ENCODE measurements around the gene FAM118B.
"Not testable (repeated sequence)": the region's sequence is repeated elsewhere in the genome, so short reads cannot be mapped to it uniquely, and the experiment has no call there.

The FAM118B gene

DNA sequence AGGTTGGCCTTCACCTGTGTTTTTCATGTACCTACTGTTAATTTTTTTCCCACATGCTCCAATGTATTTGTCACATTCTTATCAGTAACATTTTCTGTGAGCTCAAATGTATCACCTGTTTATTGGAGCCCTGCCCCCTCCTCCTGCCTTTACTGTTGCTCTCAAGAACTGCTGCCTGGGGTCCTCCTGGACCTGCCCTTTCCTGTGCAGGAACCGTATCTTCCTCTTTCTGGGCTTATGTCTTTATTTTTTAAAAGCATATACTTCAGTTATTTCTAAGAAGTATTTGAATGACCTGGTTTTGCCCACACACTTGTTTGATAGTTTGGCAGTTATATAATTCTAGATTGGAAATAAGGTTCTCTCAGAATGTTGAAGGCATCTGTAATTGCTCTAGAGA lies 5.9 kb downstream of the FAM118B start:
- DNase-seq (ENCODE audit: low read depth in 2 of 2) = no peak

DNA sequence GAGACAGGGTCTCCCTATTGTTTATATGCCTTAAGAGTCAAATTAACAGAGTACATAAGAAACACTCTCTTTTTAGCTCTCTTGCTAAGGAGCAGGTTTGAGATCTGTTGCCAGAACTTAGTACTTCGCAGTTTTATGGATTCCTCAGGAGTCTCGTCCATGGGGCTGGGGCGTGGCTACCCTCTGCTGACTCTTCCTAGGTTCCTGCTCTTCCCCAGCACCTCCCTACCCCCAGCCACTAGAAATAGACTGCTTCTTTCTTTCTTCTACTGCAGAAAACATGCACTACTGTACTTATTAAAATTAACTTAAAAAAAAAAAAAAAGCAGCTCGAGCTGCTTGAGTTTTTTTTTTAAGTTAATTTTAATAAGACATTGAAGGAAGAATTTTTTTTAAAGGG lies 8.0 kb downstream of the FAM118B start:
- no peak for DNase-seq (ENCODE audit: low read depth in 2 of 2)

DNA sequence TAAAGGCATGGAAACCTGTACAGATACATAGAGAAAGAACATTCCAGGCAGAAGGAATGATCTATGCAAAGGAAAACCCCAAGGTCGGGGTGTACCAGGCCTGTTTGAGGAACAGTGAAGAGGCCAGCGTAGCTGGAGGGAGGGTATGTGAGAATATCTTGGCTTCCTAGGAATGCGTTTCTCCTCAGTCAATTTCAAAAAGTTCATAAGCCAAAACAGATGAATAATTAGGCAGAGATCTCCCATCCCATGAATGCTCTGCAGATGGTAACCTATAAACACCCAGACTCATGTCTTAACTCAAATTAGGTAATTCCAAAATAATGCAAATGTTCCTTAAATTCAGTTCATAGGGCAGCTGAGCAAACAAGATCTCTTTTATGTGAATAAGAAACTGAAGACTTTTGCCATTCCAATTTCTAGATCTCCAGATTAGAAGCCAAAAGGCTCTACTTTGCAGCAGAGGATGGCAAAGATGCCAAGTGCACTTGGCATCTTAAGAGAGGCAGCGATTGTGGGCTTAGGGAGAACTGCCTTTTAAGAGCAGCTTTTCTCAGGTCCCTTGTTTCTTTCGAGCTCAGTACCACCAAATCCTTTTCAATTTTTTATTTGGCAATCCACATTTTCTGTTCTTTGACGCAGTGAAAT lies 13.2 kb downstream of the FAM118B start:
- DNase-seq (ENCODE audit: low read depth in 2 of 2) = no peak

DNA sequence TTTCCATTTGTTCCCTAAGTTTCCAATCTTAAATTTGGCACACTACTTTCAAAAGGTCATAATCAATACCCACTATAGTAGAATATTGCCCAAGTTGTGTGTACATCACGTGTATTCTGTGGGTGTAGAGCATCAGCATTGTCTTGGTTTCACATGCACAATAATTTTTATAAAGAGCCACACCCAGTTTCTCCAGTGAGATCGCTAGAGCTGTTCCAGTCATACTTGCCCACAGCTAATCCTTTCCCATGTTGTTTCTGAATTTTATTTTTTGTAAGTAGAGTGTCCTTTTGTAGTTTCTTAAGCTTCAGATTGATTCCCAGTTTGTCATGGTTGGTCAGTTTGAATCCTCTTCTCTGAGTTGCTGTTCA lies 13.7 kb downstream of the FAM118B start:
- DNase-seq (ENCODE audit: low read depth in 2 of 2) = no peak

DNA sequence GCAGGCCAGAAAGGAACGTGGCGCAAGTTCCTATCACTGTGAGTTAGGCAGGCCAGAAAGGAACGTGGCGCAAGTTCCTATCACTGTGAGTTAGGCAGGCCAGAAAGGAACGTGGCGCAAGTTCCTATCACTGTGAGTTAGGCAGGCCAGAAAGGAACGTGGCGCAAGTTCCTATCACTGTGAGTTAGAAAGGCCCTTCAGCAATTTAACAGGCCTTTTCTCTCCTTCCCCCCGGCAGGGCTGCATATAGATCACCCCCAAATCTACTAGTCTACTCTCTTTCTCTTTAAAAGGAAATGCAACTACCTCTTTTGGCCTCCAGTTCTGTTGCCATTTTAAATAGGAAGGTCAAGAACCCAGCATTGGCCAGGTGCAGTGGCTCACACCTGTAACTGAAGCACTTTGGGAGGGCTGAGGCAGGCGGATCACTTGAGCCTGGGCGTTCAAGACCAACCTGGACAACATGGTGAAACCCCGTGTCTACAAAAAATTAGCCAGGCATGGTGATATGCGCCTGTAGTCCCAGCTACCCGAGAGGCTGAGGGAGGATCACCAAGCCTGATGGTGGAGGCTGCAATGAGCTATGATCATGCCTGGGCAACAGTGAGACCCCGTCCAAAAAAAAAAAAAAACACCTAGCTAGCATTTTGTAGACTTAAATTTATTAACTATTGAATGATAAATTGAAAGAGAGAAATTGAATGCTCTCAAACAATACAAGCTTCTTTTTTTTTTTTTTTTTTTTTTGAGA lies 14.9 kb downstream of the FAM118B start:
- DNase-seq (ENCODE audit: low read depth in 2 of 2) = no peak

DNA sequence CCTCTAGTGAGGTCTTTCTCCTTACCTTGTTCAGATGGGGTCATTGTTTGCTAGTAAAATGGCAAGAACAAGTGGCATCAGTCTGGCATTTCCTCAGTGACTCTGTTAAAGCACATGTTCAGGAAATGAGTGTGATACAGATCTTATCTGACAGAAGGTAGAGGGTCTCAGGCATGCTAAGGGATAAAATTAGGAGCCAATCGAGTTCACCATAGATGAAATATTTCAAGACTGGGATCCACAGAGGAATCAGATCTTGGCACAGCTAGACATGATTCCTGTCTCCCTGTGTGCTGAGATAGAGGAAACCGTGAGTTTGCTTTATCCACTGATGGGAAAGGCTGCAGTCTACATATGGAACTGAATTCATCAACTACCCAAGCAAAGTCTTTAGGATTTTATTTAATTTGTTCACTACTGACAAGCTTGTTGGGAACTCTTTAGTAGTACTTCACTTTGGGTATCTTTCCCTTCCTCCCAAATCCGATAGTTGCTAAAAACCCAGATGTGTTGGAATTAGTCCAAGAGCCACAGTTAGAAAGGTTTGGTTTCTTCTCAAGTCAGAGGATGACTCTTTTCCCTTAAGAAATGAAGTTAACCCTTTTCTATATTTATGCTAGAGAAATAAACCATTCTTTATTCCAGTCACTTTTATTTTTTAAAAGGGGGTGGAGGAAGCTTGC lies 18.4 kb downstream of the FAM118B start:
- no peak for DNase-seq (ENCODE audit: low read depth in 2 of 2)

DNA sequence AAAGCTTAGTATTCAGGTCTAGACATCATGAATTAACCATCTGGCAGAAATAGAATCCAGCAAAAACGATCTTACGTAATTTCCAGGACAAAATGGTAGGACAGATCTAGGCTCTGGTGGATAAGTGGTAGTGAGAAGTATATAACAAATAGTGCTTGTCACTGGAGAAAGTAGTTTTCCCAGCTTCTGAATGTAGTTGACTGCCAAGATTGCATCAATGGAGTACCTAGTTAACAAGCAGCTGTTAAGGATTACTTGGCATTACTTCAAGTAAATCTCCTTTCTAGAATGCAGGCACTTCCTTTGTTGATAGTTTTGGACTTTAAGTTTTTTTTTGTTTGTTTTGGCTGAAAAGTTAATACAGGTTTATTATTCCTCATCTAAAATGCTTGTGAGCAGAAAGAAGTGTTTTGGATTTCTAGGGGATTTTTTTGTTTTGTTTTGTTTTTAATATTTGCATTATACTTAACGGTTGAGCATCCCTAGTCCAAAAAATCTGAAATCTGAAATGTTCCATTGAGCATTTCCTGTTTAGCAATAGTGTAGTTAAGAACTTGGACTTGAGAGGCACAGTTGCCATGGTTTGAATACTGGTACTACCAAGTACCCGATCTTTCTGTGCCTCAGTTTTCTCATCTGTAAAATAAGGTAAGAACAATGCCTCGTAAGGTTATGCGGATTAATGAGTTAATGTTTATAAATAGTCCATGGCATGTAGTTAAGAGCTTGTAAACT lies 20.3 kb downstream of the FAM118B start:
- DNase-seq (ENCODE audit: low read depth in 2 of 2) = no peak

DNA sequence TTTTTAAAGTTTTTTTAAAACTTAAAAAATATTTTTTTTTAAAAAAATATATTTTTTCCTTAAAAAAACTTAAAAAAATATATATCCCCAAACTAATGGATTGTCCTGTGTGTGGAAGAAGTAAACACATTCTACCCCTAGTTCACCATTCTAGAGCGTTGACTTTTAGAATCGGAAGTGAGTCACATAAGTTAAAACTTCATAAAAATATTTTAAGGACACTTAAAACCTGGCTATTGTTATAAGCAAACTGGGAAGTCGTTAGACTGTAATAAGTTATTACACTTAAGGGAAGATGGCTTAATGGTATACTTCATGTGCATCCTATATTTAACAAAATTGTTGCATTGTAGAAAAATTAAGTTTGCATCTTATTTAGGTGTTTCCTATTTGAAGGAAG lies 21.1 kb downstream of the FAM118B start:
- DNase-seq (ENCODE audit: low read depth in 2 of 2) = no peak

DNA sequence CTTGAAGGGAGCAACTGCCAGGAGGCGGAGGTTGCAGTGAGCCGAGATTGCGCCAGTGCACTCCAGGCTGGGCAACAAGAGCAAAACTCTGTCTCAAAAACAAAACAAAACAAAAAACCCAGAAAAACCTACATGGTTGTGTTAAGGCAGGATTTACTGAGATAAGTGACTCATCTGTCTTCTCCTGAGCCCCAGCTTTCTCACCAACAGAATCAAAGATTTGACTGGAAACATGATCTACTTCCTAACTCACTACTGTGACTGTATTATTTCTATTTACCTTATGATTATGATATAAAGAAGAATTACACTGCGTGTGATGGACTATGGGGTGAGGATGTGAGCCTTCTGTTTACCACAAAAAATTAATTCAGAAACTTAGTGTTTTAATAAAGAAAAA lies 21.8 kb downstream of the FAM118B start:
- no peak for DNase-seq (ENCODE audit: low read depth in 2 of 2)

DNA sequence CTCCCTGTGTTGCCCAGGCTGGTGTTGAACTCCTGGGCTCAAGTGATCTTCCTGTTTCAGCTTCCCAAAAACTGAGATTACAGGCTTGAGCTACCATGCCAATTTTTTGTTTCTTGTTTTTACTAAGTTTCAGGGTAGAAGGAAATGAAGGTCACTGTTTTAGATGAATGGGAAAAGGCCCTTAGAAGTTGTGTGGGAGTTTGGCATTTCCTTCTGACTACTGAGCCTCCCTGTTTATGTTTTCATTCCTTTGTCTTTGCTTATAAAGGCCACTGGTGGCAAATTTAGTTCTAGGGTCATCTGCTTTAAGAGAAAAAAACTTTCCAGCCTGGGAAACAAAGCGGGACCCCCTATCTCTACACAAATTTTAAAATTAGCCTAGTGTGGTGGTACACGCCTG lies 35.1 kb downstream of the FAM118B start:
- DNase-seq (ENCODE audit: low read depth in 2 of 2) = no peak

DNA sequence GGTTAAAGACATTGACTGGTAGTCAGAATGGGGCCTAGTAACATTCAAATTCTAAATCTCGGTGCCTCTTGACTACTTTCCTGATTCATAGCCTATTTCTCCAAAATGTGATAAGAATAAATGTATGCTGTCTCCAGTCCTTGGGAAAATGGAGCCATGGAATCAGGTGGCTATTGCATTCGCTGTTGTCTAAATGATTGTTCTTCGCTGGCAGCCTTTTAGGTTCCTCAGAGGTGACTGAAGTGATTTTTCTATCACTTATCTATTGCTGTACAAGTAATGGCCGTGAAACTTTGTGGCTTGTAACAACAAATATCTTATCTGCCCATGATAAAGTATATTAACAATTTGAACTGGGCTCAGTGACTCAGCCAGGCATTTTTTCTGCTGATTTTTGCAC lies 41.7 kb downstream of the FAM118B start:
- DNase-seq (ENCODE audit: low read depth in 2 of 2) = no peak

DNA sequence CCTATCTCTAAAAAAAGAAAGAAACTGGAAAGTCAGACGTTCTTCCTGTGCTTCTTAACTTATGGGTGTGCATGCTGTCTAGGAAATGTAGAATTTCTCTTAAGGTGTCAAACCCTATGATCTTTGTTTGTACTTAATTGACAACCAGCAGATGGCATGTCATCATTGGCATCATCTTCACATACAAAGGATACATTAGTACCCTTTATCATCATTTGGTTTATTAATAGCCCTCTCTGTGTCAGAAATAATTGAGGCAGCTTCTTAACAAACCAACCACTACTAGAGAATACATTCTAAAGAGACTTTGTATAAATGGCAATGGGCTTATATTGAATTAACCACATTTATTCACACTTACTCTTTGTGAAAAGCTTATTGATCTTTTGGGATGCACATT lies 43.2 kb downstream of the FAM118B start:
- no peak for DNase-seq (ENCODE audit: low read depth in 2 of 2)

DNA sequence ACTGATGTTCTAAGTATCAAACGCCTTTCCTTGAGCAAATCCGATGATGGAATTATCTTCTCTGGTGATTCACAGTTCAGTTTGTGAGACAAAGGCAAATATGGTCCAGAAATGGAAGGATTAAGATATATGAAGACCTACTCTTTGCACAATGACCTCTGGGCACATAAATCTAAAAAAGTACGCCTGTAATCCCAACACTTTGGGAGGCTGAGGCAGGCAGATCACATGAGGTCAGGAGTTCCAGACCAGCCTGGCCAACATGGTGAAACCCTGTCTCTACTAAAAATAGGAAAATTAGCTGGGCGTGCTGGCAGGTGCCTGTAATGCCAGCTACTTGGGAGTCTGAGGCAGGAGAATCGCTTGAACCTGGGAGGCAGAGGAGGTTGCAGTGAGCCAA lies 43.9 kb downstream of the FAM118B start:
- DNase-seq (ENCODE audit: low read depth in 2 of 2) = not testable (repeated sequence)

DNA sequence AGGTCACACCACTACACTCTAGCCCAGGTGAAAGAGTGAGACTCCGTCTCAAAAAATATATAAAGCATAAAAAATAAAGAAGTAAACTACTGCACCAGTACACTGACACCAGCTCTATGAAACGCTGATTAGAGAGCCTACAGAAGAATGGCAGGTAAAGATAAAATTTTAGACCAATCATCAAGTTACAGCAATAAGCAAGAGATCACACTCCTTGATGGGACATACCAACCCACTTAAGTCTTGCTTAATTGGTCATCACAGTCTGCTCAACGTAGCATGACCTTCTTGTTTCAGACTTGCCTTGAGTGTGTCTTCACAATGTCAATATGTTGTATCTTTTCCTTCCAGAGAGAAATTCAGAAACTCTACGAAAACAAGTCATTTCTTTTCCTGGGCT lies 44.6 kb downstream of the FAM118B start:
- no peak for DNase-seq (ENCODE audit: low read depth in 2 of 2)

DNA sequence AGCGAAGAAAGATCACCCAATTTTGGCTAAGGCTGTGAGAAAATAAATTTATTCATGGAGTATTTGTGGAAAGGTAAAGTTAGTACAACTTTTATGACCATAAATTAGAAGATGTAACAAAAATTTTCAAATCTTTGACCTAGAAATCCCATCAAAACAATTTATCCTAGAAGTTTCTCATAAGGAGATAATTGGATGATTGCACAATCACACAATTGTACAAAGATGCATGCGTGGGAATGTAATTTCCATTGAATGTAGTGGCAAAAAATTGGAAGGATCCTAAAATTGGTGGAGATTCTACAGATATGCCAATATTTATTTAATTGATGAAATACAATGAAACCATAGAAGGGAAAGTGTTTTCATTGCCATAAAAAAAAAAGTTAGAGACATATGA lies 45.6 kb downstream of the FAM118B start:
- DNase-seq (ENCODE audit: low read depth in 2 of 2) = no peak

DNA sequence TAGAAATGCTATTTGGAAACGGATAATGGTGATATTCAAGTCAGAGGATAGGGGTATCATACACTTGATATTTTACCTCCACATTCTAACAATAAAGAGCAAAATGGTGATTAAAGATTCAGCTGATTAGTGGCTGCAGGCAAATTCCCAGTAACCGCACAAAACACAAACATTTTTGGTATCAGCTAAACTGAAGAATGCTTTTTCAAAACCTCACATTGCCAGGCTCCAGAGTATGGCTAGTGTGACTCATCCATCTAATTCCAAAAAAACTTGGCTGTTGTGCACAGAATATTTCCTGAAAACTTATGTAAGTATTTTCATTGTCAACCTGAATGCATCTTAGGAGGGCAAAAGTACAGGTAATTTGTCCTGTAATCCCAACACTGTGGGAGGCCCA lies 46.2 kb downstream of the FAM118B start:
- no peak for DNase-seq (ENCODE audit: low read depth in 2 of 2)

DNA sequence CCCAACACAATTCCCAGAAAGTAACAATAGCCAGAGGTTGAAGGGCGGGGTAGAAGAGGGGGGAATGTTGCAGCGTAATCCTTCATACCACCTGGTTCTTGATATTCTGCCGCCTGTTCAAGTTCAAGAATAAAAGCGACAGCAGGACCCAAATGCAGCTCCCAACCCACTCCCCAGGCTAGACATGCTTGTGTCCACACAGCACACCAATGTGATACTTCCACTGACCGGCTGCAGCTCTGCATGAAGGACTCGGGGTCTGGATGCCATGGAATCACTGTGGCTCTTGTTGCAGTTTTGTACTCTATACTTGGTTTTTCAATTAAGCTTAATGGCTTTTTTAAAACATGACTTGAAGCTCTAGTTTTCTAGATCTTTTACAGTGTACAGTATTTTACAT lies 50.6 kb downstream of the FAM118B start:
- no peak for DNase-seq (ENCODE audit: low read depth in 2 of 2)

DNA sequence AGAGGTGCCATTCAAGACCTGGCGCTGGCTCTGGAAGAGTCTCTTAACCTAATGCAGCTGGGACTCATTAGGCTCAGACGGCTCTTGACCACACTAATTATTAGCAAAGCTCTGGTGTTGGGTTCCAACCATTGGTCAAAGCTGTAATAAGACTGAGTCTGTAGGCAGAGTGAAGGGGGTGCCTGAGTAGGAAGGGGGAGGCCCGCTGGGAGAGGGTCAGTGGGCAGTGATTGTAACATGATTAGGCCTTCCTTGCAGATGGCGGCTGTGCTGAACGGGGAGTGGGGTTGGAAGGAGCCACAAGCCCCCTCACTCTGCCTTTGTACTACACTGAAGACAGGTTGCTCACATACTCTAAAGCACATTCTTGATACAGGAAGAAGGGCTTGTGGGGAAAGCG lies 51.9 kb downstream of the FAM118B start:
- DNase-seq (ENCODE audit: low read depth in 2 of 2) = no peak

DNA sequence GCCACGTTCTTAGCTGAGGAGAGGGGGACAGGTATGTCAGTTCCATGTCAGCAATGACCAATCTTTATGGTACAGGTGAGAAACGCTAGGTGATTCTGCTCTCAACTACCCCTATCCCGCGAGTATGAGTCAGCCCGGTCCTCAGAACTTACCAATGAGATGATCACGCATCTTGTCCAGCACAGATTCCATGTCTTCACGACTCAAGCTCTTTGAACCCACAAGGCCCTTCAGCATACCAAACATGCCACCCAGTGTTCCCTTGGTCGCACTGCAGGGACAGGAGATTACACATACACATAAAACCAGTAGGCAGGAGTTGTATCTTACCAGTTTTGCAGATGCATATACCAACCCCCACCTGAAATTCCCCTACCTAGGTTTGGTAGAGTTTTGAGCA lies 54.2 kb downstream of the FAM118B start:
- no peak for DNase-seq (ENCODE audit: low read depth in 2 of 2)

DNA sequence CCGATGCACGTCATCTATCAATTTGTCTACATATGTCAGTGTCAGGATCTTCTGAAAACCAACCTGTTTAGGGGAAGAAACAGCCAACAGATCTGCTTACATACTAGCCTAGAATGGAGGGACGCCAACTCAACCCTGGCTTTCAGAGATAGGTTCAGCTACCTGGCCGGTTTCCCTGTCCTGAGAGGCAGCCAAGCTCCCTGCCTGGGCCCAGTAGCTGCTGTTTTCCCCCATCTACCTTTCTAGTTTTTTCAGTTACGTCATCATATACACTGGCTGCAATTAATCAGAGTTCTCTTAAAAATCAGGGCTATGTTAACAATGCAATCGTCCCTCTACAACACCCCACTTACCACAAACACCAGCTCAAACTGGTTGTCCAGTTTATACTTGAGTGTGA lies 56.1 kb downstream of the FAM118B start:
- DNase-seq (ENCODE audit: low read depth in 2 of 2) = no peak

DNA sequence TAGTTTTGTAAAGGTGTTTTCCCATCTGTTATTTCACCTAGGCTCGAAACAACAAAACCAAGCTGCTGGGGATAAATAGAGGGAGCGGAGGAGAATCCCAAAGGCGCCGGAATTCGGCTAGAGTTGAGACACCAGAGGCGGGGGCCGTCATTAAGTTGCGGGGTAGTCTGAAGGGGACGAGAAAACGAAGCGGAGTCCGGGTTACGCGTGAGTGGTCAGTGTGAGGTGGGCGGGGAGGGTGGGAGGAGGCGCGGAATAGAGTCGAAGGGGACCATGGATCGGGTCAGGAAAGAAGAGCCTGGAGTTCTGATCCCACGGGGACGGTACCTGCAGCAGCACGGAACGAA lies 56.8 kb downstream of the FAM118B start:
- DNase-seq (ENCODE audit: low read depth in 2 of 2) = no peak

DNA sequence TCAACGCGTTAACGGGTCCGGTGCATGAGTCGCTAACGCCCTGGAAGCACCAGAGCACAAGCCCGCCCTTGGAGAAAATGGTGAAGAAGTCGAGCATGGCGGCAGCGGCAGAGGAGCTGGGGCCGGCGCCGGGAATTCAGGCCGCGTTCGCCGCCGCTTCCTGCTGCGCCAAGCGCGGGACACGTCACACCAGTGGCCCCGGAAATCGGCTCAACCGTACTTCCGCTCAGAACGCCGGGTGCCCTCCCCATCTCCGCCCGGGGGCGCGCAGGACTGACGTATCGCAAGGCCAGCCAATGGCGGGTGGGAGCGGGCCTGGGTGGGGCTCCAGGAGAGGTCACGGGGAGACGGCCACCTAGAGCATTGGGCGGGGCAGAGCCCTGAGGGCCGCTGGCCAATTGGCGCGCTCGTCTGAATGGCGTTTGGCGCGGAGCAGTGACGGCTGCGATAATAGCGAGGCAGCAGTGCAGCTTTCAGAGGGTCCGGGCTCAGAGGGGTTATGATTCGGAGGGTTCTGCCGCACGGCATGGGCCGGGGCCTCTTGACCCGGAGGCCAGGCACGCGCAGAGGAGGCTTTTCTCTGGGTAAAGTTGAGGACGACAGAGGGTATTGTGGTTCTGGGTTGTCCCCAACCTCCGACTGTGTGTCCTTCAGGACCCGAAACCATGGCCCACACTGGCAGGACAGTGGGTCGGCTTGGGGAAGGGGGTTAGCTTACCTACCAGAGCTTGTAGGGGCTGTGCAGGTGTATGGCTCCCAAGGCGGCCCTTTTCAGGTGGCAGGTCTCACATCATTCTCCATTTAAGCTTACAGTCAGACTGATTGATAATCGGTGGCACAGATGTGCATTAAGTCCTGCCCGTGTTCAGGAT lies 57.4 kb downstream of the FAM118B start, which contains the start of the genes FOXRED1 and SRPRA:
TSS of gene FOXRED1 (plus strand) at position 447 of the 872 bp plus-strand sequence. CDS start at position 500, 53 bp downstream.
TSS of gene SRPRA (minus strand) at position 188 of the 872 bp plus-strand sequence. CDS start at position 97, 91 bp downstream.
- peak; percentile 99 for DNase-seq (ENCODE audit: low read depth in 2 of 2)

Measured in stimulated activated CD8-positive, alpha-beta memory T cell treated with anti-CD3 and anti-CD28 coated beads, Interleukin-2, amount 100 ng/mL, for 1 hour (primary cell).